Activated T-helper 17 cell treated with anti-CD3 and anti-CD28 coated beads, Interleukin-2, amount 50 U/mL, for 72 hours (primary cell): ENCODE measurements around the gene PLCH1. TPM values are rescaled to one million over a fixed set of nuclear protein-coding genes. Genes with fewer than 3 reads are reported as not detected.
"Not testable (repeated sequence)": the region's sequence is repeated elsewhere in the genome, so short reads cannot be mapped to it uniquely, and the experiment has no call there.

Experiments used
- ATAC-seq: fragments of 150-1000 bp; cut with Tn5 transposase; replicated peaks from 2 replicates; pipeline ENCODE4 v1.10.0; 2021; ENCODE audit warnings: mild to moderate bottlenecking, moderate library complexity
- H3K27ac Mint-ChIP-seq: one replicate; pipeline ENCODE4 v1.8.0; 2022; ENCODE audit warnings: mixed read lengths
- H3K27me3 Mint-ChIP-seq: one replicate; pipeline ENCODE4 v1.8.0; 2022; ENCODE audit warnings: mixed read lengths
- H3K36me3 Mint-ChIP-seq: one replicate; pipeline ENCODE4 v1.8.0; 2022; ENCODE audit warnings: low read depth, mild to moderate bottlenecking, mixed read lengths
- H3K4me1 Mint-ChIP-seq: one replicate; pipeline ENCODE4 v1.8.0; 2022; ENCODE audit warnings: mixed read lengths
- H3K4me3 Mint-ChIP-seq: one replicate; pipeline ENCODE4 v1.8.0; 2022; ENCODE audit warnings: mild to moderate bottlenecking, mixed read lengths
- H3K9me3 Mint-ChIP-seq: one replicate; pipeline ENCODE4 v1.8.0; 2022; ENCODE audit warnings: mixed read lengths
- total RNA-seq, 2 donors: library from RNA; stranded (reverse); gene quantifications; one replicate each; pipeline ENCODE4 v1.2.3, GENCODE V29; 2022

Gene PLCH1
- total RNA-seq, 2 donors from 2014 or later = 0.24 TPM; not detected in 1

DNA sequence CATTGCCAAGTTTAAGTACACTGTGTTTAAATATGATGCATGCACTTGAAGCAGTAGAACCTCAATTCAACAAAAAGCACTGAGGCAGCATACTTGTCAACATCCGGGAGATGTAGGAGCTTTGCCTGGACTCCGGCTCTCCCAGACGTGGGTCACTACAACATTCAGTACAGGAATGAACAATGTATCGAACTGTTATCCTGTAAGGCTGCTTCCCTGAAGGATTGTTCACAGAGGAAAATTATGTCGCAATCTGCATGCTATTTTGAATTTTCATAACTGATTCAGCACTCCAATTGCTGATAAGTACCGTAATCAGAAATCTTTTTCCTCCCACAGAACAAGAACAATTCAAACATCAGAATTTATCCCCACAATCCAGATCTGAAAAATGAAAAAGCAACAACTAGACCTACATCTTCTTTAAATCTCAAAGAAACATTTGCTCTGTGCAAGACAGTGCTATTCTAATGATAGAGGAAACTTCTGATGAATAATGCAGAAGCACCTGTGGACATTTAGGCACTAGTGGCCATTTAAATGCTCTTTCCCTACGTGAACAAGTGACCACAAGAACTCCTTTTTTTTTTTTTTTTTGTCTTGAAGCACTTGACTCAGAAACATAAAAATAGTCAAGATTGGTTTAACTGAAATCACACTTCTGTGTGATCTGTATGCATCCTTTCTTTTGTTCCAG, 113.4 kb downstream of the PLCH1 start:
- ATAC-seq = no peak
- no peaks in the 10 kb centered on the region for H3K9me3 Mint-ChIP-seq
- no peaks in the 10 kb centered on the region for H3K36me3 Mint-ChIP-seq
- H3K4me3 Mint-ChIP-seq = no peak overlapping the region
- H3K27me3 Mint-ChIP-seq = peaks cover 6% of the 10 kb centered on the region
- no peaks in the 10 kb centered on the region for H3K4me1 Mint-ChIP-seq
- no peak overlapping the region for H3K27ac Mint-ChIP-seq

DNA sequence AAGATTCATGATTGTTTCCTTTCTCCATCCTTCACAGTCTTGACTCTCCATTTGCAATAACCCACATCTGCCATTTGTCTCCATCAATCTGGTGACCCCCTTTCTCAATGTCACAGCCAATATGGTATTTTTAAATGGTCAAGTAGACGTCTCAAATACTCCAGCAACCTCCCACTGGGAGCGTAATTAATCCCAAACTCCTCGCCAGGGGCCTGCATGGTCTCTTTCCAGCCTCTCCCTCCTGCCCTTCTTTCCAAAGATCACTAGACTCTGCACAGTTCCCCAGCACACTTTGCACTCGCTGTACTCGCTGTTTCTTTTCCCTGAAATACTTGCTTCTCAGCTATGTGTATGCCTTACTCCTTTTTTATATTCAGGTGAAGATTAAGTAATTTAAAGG, 115.3 kb downstream of the PLCH1 start:
- H3K27me3 Mint-ChIP-seq = peaks cover 6% of the 10 kb centered on the region

DNA sequence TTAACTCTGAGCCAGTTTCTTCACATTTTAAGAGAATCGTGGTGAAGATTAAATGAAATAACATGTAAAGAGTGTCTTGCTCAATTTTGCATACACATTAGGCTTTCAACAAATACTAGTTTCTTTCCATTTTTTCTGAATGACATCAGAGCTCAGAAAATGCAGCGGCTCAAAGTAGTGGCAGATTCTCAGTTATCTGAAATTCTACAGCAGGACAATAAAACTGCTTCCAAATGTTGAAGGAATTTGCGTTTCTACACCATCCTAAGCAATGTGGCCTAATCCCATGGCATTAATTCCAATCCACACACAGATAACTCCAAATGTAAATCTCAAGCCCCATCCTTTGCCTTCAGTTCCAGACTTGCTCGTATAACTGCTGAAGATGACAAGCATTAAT, 115.8 kb downstream of the PLCH1 start:
- H3K4me1 Mint-ChIP-seq = no peaks in the 10 kb centered on the region
- no peaks in the 10 kb centered on the region for H3K36me3 Mint-ChIP-seq
- H3K4me3 Mint-ChIP-seq = no peak overlapping the region
- peaks cover 6% of the 10 kb centered on the region for H3K27me3 Mint-ChIP-seq
- no peaks in the 10 kb centered on the region for H3K9me3 Mint-ChIP-seq
- no peak for ATAC-seq
- no peak overlapping the region for H3K27ac Mint-ChIP-seq

More for the DNA sequence above, 115.3 kb downstream of the PLCH1 start:
- Mint-ChIP-seq H3K4me1 (no peaks in the 10 kb centered on the region), H3K9me3 (no peaks in the 10 kb centered on the region), H3K27ac (no peak overlapping the region), H3K36me3 (no peaks in the 10 kb centered on the region), H3K4me3 (no peak overlapping the region)
- ATAC-seq = no peak

DNA sequence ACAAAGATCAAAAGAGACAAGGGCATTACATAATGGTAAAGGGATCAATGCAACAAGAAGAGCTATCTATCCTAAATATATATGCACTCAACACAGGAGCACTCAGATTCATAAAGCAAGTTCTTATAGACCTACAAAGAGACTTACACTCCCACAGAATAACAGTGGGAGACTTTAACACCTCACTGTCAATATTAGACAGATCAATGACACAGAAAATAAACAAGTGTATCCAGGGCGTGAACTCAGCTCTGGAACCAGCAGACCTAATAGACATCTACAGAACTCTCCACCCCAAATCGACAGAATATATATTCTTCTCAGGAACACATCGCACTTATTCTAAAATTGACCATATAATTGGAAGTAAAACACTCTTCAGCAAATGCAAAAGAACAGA, 122.2 kb downstream of the PLCH1 start:
- peaks cover 13% of the 10 kb centered on the region for H3K9me3 Mint-ChIP-seq
- H3K4me1 Mint-ChIP-seq, H3K4me3 Mint-ChIP-seq, H3K27me3 Mint-ChIP-seq, H3K27ac Mint-ChIP-seq, H3K36me3 Mint-ChIP-seq, ATAC-seq: not testable (repeated sequence)

DNA sequence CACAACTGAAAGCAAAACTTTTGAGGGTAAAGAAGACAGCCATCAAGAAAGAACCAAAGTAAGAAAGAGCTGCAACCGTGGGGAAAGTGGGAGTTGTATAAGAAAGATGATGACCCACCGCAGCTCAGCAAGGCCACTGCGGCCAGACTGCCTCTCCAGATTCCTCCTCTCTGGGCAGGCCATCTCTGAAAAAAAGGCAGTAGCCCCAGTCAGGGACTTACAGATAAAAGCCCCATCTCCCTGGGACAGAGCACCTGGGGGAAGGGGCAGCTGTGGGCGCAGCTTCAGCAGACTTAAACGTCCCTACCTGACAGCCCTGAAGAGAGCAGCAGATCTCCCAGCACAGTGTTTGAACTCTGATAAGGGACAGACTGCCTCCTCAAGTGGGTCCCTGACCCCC, 124.3 kb downstream of the PLCH1 start:
- not testable (repeated sequence) for H3K27ac Mint-ChIP-seq, H3K27me3 Mint-ChIP-seq, ATAC-seq, H3K4me1 Mint-ChIP-seq, H3K36me3 Mint-ChIP-seq, H3K4me3 Mint-ChIP-seq
- peaks cover 13% of the 10 kb centered on the region for H3K9me3 Mint-ChIP-seq

DNA sequence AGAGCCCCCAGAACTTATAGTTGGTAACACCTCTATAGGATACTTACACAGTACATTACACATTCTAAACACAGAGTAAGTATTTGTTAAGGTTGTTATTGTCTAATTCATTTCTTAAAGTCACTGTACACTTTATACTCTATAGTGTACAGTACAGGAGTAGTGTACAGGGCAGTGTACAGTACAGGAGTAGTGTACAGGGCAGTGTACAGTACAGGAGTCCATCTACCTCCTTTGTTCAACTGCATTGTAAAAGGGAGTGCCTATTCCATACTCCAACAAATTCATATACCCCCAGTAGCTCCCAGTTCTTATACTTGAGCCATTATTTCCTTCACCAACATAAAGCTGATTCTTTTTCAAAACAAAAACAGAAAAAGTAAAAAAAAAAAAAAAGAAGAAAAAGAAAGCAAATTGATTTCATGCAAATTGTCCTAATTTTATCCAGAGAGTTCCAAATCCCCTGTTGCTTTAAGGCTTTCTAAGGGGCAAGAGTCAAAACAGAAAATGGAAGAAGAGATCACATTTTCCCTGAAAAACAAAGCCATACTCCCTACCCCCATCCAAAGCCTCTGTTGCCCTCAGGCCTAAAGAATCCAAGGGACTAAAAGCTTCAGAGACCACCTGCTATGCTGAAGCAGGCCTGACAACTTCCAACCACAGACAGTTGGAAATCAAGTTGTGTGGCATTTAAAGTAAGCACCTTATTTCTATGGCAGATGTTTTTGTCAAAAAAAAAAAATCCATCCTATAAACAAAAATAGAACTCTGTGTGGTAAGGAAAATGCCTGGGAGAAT, 125.6 kb downstream of the PLCH1 start:
- peaks cover 8% of the 10 kb centered on the region for H3K27me3 Mint-ChIP-seq
- H3K36me3 Mint-ChIP-seq = no peaks in the 10 kb centered on the region
- H3K4me1 Mint-ChIP-seq = peaks cover 4% of the 10 kb centered on the region
- H3K9me3 Mint-ChIP-seq = peaks cover 13% of the 10 kb centered on the region
- no peak for ATAC-seq
- H3K27ac Mint-ChIP-seq = no peak overlapping the region
- H3K4me3 Mint-ChIP-seq = no peak overlapping the region

DNA sequence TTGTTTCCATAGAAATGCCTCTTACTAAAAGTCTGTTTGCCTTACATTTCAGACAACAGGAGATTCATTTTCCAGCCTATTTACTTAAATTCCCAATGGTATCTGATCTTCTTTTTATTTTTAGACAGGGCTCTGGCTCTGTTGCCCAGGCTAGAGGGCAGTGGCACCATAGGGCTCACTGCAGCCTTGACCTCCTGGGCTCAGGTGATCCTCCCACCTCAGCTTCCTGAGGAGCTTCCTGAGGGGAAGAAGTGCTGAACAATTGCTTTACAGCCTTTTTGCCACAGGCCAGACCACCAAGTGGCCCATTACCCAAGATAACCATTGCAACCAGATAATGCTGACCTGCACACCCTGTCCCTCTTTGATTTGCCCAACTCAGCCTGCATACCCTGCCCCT, 126.3 kb downstream of the PLCH1 start:
- no peak overlapping the region for H3K27ac Mint-ChIP-seq

DNA sequence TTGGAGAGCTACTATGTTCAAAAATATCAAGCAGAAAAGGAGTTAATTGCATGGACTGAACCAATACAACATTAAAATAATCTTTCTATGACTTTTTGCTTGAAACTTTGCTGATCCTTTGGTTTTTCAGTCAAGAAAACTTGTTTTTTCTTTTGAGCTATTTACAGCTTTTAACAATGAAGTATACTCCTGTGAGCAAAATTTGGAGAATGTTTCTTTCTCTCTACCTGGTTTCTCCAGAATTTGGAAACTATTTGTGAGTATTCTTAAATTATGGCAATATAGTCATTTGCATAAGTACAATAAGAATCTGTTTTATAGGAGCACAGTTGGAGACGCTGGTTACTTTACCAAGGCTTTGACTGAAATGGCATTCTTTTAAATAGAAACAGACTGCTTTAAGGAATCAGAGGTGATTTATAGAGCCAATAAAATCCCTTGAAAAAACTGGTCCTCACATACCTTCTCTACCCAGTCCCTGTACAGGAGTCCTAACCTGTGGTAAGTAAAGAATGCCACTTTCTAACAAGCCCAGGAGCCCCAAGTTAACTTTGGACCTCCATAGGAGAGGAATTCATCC, 127.4 kb downstream of the PLCH1 start:
- H3K9me3 Mint-ChIP-seq = peaks cover 9% of the 10 kb centered on the region
- H3K4me1 Mint-ChIP-seq = peaks cover 4% of the 10 kb centered on the region
- ATAC-seq = no peak
- peaks cover 8% of the 10 kb centered on the region for H3K27me3 Mint-ChIP-seq
- no peak overlapping the region for H3K27ac Mint-ChIP-seq
- no peak overlapping the region for H3K4me3 Mint-ChIP-seq
- H3K36me3 Mint-ChIP-seq = no peaks in the 10 kb centered on the region

More for the DNA sequence above, 126.3 kb downstream of the PLCH1 start:
- no peak for ATAC-seq
- Mint-ChIP-seq H3K9me3 (peaks cover 13% of the 10 kb centered on the region), H3K27me3 (peaks cover 8% of the 10 kb centered on the region), H3K36me3 (no peaks in the 10 kb centered on the region), H3K4me1 (peaks cover 4% of the 10 kb centered on the region), H3K4me3 (no peak overlapping the region)

DNA sequence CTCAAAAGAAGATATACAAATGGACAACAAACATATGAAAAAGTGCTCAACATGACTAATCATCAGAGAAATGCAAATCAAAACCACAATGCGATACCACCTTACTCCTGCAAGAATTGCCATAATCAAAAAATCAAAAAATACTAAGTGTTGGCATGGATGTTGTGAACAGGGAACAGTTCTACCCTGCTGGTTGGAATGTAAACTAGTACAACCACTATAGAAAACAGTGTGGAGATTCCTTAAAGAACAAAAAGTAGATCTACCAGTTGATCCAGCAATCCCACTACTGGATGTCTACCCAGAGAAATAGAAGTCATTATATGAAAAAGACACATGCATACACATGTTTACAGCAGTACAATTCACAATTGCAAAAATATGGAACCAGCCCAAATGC, 129.7 kb downstream of the PLCH1 start:
- not testable (repeated sequence) for ATAC-seq, H3K9me3 Mint-ChIP-seq, H3K4me1 Mint-ChIP-seq, H3K27me3 Mint-ChIP-seq, H3K4me3 Mint-ChIP-seq, H3K36me3 Mint-ChIP-seq, H3K27ac Mint-ChIP-seq

DNA sequence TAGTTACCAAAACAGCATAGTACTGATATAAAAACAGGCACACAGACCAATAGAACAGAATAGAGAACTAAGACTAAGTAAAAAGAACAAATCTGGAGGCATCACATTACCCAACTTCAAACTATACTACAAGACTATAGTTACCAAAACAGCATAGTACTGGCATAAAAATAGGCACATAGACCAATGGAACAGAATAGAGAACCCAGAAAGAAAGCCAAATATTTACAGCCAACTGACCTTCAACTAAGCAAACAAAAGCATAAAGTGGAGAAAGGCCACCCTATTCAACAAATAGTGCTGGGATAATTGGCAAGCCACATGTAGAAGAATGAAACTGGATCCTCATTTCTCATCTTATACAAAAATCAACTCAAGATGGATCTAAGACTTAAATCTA, 130.5 kb downstream of the PLCH1 start:
- not testable (repeated sequence) for H3K36me3 Mint-ChIP-seq, H3K27me3 Mint-ChIP-seq, H3K4me3 Mint-ChIP-seq

DNA sequence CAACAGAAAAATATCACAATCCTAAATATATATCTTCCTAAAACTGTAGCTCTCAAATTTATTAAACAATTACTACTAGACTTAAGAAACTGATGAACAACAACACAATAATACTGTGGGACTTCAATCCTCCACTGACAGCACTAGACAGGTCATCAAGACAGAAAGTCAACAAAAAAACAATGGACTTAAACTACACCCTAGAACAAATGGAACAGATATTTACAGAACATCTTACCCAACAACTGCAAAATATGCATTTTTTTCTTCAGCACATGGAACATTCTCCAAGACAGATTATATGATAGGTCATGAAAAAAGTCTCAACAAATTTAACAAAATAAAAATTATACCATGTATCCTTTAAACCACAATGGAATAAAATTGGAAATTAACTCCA, 133.4 kb downstream of the PLCH1 start:
- no peak overlapping the region for H3K27ac Mint-ChIP-seq
- H3K36me3 Mint-ChIP-seq = no peaks in the 10 kb centered on the region
- no peak for ATAC-seq
- H3K9me3 Mint-ChIP-seq = no peaks in the 10 kb centered on the region
- H3K27me3 Mint-ChIP-seq = peaks cover 7% of the 10 kb centered on the region
- H3K4me1 Mint-ChIP-seq = no peaks in the 10 kb centered on the region
- no peak overlapping the region for H3K4me3 Mint-ChIP-seq

More for the DNA sequence above, 130.5 kb downstream of the PLCH1 start:
- H3K4me1 Mint-ChIP-seq, ATAC-seq, H3K9me3 Mint-ChIP-seq, H3K27ac Mint-ChIP-seq: not testable (repeated sequence)

DNA sequence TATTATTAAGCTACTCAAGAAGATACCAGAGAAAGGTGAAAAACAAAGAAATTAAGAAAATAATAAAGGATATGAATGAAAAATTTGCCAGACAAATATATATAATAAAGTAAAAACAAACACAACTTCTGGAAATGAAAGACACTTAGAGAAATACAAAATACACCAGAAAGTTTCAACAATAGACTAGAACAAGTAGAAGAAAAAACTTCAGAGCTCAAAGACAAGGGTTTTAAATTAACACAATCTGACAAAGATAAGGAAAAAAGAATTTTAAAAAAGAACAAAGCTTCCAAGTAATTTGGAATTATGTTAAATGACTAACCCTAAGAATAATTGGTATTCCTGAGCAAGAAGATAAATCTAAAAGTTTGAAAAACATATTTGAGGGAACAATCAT, 135.3 kb downstream of the PLCH1 start:
- no peaks in the 10 kb centered on the region for H3K36me3 Mint-ChIP-seq
- peaks cover 14% of the 10 kb centered on the region for H3K27me3 Mint-ChIP-seq
- no peaks in the 10 kb centered on the region for H3K4me1 Mint-ChIP-seq
- no peak overlapping the region for H3K27ac Mint-ChIP-seq
- no peaks in the 10 kb centered on the region for H3K9me3 Mint-ChIP-seq
- H3K4me3 Mint-ChIP-seq = no peak overlapping the region
- no peak for ATAC-seq

DNA sequence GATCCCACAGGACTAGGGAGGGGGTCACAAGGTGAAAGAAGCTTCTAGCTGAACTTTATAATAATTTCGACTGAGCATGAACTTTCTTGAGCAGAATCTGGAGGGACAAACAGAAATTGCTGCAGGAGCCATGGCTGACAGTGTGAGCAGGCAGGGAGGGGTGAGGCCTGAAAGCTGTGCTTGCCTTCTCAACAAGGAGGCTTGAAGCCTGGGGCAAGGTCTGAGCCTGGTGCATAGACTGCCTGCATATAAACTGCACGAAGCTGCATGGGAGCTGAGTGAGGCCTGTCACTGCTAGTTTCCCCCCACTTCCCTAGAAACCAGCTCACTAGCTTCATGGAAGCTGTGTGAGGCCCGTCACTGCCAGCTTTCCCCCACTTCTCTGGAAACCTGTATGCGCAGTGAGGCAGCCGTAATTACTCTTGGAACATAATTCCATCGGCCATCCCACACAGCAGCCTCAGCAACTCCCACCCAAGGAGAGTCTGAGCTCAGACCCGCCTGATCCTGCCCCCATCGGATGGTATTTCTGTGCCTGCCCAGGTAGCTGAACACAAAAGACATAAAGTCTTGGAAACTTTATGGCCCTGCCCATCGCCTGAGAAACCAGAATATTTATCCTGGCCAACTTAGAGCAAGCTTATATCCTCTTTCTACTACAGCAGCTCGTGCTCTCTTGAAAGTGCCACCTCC, 136.5 kb downstream of the PLCH1 start:
- peaks cover 14% of the 10 kb centered on the region for H3K27me3 Mint-ChIP-seq
- no peaks in the 10 kb centered on the region for H3K4me1 Mint-ChIP-seq
- H3K9me3 Mint-ChIP-seq = no peaks in the 10 kb centered on the region
- ATAC-seq = no peak
- H3K36me3 Mint-ChIP-seq = no peaks in the 10 kb centered on the region
- no peak overlapping the region for H3K27ac Mint-ChIP-seq
- H3K4me3 Mint-ChIP-seq = no peak overlapping the region

DNA sequence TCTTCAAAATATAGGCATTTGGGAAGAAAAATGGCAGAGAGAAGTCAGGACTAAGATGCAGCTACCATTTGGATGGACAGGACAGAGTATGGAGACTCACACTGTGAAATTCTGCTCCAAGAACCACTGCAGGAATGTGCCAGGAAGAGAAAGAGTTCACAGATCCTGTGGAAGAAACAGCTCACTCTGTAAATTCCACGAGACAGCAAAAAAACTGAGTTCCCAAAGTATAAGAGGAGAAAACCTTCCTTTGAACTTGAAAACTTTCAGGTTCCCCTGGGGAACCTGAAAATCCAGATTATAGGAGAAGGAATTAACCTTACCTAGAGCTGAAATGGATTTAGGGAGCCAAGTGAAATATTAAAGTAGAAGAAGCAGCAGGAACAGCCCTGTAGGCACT, 137.1 kb downstream of the PLCH1 start:
- ATAC-seq = no peak
- H3K9me3 Mint-ChIP-seq = no peaks in the 10 kb centered on the region
- no peaks in the 10 kb centered on the region for H3K36me3 Mint-ChIP-seq
- no peak overlapping the region for H3K27ac Mint-ChIP-seq
- no peak overlapping the region for H3K4me3 Mint-ChIP-seq
- H3K4me1 Mint-ChIP-seq = no peaks in the 10 kb centered on the region
- peaks cover 14% of the 10 kb centered on the region for H3K27me3 Mint-ChIP-seq
